ENCODE data around the gene GPR157.

The GPR157 gene

GRCh38 chr1:9062021-9062471 lies 66.9 kb downstream of the GPR157 start:
- no peak for DNase-seq (ENCODE audit: low spot score)

GRCh38 chr1:9061252-9061960 lies 67.5 kb downstream of the GPR157 start:
- no peak for DNase-seq (ENCODE audit: low spot score)

GRCh38 chr1:9059891-9060744 lies 68.8 kb downstream of the GPR157 start:
- no peak for DNase-seq (ENCODE audit: low spot score)

- DNase-seq (ENCODE audit: low spot score): no peak
These were observed 70.4 kb downstream of the GPR157 start for GRCh38 chr1:9058465-9058864.

- DNase-seq (ENCODE audit: low spot score): no peak
These were observed 71.1 kb downstream of the GPR157 start for GRCh38 chr1:9057851-9058250.

- DNase-seq (ENCODE audit: low spot score): no peak
These were observed 76.4 kb downstream of the GPR157 start for GRCh38 chr1:9052272-9053049.

- no peak for DNase-seq (ENCODE audit: low spot score)
These were observed 77.5 kb downstream of the GPR157 start for GRCh38 chr1:9051379-9051778.

GRCh38 chr1:9050803-9051202 lies 78.1 kb downstream of the GPR157 start:
- no peak for DNase-seq (ENCODE audit: low spot score)

Measured in RKO (cell line).